OCI-LY3 (cell line): ENCODE data around the gene PDE3A.

Source experiments
- EZH2phosphoT487 ChIP-seq: fragments of 200-600 bp; shearing (Covaris generic); IDR thresholded peaks from 2 replicates; pipeline ENCODE4 v1.6.1; 2018; ENCODE audit warnings: antibody characterized with exemption, mixed run types, low read depth
- TF ChIP-seq, protein P1 (sequence below): fragments of 200-600, 300-600 bp; sonication (generic); IDR thresholded peaks from 2 replicates; pipeline ENCODE4 v1.5.1; 2014; ENCODE audit warnings: antibody characterized with exemption, low read length, low read depth

GRCh38 chr12:20524113-20524512, 155.8 kb downstream of the PDE3A start:
- no peak for TF ChIP-seq EZH2phosphoT487
- TF ChIP-seq, protein P1, sequence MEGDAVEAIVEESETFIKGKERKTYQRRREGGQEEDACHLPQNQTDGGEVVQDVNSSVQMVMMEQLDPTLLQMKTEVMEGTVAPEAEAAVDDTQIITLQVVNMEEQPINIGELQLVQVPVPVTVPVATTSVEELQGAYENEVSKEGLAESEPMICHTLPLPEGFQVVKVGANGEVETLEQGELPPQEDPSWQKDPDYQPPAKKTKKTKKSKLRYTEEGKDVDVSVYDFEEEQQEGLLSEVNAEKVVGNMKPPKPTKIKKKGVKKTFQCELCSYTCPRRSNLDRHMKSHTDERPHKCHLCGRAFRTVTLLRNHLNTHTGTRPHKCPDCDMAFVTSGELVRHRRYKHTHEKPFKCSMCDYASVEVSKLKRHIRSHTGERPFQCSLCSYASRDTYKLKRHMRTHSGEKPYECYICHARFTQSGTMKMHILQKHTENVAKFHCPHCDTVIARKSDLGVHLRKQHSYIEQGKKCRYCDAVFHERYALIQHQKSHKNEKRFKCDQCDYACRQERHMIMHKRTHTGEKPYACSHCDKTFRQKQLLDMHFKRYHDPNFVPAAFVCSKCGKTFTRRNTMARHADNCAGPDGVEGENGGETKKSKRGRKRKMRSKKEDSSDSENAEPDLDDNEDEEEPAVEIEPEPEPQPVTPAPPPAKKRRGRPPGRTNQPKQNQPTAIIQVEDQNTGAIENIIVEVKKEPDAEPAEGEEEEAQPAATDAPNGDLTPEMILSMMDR: no peak
